CD4-positive, alpha-beta T cell treated with Interleukin-15 for 1 hour (primary cell): Measurements from ENCODE around the gene CD274.
"Not testable (repeated sequence)": the region's sequence is repeated elsewhere in the genome, so short reads cannot be mapped to it uniquely, and the experiment has no call there.

Experiments used
- DNase-seq: peaks from one replicate; pipeline ENCODE4 v3.0.0-alpha.2; 2020

Gene CD274

DNA sequence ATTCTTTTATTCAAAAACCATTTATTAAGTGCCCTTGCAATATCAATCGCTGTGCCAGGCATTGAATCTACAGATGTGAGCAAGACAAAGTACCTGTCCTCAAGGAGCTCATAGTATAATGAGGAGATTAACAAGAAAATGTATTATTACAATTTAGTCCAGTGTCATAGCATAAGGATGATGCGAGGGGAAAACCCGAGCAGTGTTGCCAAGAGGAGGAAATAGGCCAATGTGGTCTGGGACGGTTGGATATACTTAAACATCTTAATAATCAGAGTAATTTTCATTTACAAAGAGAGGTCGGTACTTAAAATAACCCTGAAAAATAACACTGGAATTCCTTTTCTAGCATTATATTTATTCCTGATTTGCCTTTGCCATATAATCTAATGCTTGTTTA is 18.5 kb downstream of the CD274 start:
- no peak for DNase-seq

DNA sequence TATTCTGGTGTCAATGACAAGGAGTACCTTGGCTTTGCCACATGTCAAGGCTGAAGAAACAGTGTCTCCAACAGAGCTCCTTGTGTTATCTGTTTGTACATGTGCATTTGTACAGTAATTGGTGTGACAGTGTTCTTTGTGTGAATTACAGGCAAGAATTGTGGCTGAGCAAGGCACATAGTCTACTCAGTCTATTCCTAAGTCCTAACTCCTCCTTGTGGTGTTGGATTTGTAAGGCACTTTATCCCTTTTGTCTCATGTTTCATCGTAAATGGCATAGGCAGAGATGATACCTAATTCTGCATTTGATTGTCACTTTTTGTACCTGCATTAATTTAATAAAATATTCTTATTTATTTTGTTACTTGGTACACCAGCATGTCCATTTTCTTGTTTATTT is 19.8 kb downstream of the CD274 start:
- no peak for DNase-seq

DNA sequence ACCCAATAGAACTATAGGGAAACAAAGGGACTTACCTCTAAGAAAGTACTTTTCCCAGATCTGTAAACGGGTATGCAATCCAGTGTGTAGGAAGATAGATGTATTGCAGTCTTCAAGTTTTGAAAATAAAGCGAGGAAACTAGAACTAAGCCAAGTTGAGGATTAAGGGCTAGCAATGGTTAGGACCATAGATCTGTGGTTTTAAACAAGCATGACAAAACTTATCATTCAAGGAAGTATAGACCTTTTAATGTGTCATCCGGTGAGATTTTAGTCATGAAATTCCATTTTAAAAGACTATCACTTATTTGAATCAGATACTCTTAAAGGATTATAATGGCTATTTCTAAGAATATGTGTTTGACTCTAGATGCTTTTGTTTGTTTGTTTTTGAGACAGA is 20.5 kb downstream of the CD274 start:
- DNase-seq, result no peak

DNA sequence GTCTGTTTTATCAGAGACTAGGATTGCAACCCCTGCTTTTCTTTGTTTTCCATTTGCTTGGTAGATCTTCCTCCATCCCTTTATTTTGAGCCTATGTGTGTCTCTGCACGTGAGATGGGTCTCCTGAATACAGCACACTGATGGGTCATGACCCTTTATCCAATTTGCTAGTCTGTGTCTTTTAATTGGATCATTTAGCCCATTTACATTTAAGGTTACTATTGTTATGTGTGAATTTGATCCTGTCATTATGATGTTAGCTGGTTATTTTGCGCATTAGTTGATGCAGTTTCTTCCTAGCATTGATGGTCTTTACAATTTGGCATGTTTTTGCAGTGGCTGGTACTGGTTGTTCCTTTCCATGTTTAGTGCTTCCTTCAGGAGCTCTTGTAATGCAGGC is 25.3 kb downstream of the CD274 start:
- DNase-seq, result not testable (repeated sequence)

DNA sequence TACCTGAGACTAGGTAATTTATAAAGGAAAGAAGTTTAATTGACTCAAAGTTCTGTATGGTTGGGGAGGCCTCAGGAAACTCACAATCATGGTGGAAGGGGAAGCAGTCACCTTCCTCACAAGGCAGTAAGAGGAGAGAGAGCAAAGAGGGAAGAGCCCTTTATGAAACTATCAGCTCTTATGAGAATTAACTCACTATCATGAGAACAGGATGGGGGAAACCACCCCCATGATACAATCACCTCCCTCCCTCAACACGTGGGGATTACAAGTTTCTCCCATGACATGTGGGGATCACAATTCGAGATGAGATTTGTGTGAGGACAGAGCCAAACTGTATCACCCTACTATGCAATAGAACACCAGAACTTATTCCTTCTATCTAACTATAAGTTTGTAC is 27.9 kb downstream of the CD274 start:
- DNase-seq, result no peak

DNA sequence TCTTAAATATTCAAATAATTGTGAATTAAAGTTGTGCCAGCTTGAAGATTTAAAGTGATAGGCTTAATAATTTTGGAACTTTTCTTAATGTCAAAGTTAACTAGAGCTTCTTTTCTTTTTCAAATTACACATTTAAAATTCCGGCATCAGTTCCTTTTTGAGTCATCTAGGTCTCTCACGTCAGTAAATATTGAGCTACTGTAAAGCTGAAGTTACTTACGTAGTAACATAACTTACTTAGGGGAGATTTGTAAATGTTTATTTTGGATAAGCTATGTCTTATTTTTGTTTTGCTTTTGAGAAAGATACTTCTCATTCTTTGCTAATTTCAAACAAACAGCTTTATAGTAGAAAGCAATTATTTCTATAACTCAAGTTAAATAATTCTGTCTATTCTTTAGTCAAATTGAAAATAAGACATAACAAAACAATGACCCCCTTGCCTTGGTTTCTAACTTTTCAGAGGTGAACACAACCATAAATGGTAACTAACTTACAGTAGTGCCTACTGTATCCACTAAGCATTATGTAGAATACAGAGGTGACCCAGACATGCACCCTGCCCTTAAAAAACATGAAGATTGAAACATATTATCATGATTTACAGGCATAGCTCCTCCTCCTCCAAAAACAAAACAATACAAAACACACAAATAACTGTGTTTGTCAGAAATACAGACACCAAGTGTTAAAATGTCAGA is 29.8 kb downstream of the CD274 start:
- no peak for DNase-seq

DNA sequence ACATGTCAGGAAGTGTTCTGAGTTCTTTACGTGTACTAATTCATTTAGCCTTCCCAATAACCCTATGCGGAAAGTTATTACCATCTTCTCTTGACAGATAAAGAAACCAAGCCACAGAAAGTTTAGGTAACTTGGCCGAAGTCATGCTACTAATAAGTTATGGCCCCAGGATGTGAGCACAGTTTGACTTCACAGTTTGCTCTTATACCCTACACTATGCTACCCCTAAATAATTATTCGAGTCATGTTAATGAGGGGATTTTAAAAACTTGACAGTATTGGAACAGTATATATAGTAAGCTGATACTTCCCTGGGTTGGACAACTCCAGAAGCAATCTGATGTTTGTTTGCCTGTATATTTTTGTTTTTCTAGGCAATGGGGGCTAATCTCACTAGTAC is 30.6 kb downstream of the CD274 start:
- DNase-seq, result no peak

DNA sequence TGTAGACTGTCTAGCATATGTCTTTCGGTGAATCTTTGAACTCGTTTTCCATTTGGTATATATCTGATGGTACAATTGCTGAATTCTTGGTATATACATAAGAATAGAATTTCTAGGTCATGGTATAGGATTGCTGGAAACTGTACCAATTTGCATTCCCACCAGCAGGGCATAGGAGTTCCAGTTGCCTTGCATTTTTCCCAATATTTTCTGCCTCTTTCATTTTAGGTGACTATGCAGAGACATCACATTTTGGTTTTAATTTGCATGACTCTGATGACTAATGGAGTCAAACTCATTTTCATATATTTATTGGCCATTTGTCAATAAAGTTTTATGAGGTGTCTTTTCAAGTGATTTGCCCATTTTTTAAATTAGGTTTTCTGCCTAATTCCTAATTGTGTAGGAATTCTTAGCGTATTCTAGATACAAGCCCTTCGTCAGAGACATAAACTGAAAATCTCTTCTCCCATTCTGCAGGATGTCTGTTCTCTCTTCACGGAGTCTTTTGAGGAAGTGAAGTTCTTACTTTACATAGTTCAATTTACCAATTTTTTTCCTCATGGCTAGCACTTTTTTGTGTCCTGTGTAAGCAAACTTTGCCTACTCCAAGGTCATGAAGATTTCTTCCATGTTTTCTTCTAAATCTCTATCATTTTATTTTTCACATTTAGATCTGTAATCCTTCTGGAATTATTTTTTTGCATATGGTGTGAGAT is 31.1 kb downstream of the CD274 start:
- no peak for DNase-seq

DNA sequence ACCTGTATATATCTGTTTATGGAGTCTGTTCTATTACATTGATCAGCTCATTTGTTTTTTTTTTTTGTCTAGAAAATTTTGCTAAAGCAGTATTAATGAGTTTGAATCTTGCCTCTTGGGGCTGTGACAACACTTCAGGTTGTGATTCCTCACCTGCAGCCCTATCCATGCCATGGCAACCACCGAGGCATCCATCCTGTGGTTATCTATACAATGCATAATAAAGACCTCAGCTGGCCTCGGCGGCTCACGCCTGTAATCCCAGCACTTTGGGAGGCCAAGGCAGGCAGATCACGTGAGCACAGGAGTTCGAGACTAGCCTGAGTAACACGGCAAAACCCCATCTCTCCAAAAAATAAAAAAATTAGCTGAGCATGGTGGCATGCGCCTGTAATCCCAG is 31.9 kb downstream of the CD274 start:
- no peak for DNase-seq

DNA sequence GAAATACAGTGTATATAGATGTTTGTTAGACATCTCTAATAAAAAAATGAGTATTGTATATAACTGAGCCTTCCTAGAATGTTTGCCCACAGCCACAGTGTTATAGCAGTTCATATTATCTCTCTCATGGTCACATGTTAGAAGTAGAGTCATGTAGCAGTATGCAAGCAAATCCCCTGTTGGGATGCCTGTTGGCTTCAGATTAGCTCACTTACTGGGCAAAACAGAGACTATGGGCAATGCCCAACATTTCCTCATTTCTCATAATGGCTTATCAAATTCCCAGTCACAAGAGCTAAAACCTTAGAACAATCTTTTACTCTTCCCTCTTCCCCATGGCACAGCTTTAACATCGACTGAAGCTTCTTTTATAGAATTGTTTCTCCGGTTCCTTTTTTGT is 33.0 kb downstream of the CD274 start:
- no peak for DNase-seq

DNA sequence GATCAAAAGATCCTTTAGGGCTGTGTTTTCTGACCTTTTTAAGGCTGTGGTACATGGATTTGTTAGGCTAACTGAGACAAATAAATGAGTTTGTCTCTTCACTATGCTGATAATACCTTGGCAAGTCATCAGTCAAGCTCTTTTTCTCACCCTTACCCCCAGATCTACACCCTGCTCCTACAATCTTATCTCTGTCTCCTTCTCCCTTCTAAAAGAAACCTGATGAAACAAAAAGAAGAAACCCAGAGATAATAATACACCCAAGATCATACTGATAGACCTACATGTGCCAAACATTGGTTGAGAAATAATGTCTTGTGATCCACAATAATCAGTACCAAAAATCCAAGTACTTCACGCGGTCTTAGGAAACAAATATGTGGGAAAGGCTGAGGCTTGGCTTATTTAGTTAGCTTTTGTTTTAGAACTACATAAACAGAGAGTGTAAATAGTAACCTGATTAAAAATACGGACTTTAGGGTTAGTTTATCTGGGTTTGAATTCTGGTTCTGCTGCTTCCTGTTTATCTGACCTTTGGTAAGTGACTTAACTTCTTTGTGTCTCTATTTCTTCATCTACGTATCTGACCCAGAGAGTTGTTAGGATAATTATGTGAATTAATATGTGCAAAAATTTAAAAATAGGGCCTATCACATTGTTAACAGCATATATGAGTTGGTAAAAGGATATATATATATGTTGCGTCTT is 35.2 kb downstream of the CD274 start:
- DNase-seq, result no peak

DNA sequence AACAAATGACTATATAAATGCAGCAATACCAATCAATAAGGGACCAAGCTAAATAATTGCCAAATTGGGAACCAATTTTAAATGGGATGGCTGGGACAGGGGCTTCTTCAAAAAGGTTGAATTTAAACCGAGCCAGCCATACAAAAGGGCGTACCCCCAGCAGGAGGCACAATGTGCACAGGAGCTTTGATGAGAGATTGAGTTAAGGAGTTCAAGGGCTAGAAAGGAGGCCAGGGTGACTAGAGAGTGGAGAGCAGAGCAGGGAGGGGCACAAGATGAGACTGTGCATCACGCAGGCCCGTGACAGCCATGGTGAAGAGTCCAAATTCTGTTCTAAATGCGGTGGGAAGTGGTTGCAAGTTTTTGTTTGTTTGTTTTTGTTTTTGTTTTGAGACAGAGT is 36.6 kb downstream of the CD274 start:
- no peak for DNase-seq

DNA sequence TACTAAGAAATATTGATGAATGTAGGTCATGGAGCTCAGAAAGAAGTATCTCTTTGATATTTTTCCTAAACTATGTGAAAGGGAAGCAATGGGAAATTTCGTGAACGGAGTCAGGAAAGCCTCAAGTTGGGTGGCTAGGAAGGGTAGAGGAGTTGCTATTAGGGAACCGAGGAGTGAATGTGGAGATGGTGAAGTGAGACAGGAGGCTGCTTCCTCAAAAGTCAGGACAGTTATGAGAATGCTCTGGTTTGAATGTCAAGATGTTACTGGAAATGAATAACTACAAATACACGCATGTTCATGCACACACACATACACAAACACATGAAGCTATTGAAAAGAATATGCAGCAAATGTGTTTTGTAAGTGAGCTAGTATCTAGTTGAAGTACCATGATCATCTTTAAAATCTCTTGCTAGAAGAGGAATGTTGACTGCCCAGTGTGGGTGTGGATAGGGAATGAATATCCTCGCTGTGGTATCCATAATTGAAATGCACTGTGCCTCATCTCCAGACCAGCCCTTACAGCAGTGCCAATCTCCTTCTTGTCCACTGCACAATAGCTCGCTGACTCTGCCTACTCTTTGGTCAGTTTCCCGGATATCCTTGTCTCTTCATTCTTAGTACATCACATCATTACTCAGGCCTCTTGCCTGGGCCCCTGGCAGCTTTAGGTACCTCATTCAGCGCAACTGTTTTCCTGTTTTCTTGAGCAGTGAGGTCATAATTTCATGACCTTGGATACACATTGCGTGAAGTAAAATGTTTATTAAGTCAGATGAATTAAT is 38.1 kb downstream of the CD274 start:
- no peak for DNase-seq

DNA sequence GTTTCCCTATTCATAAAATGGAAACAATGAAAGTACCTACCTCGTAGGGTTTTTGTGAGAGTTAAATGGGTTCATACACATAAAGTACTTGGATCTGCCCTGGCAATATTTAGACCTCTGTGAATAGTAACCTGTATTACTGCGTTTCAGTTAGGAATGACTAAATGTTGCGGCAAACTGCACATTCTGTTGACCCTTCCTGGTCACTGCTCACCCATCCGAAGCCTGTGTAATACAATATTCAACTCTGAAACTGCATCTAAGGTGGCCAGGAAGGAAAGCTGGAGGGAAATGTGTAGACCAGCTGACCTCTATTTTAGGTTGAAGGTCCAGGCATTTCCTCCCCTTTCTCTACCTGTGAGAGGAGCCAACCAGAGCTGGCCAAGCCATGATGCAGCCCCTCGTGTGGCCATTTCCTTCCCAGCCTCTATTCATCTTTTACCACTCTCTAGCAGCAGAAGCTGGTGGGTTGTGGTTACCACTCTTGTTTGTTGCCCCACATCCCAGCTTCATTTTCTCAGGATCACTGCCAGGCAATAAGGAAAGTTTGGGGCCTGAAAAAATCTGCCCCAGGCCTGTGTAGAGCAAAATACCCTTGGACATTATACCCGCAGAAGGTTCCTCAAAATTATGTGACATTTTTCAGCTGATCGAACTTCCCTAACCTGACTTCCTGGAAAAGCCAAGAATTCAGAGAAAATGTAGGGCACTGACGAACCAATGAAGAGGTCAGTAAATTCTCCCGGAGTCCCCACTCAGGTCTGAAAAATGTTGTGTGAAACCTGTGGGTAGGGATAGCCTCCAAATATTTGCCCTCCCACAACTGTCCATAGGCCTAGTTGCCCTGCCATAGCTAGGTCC is 39.5 kb downstream of the CD274 start:
- DNase-seq, result no peak

DNA sequence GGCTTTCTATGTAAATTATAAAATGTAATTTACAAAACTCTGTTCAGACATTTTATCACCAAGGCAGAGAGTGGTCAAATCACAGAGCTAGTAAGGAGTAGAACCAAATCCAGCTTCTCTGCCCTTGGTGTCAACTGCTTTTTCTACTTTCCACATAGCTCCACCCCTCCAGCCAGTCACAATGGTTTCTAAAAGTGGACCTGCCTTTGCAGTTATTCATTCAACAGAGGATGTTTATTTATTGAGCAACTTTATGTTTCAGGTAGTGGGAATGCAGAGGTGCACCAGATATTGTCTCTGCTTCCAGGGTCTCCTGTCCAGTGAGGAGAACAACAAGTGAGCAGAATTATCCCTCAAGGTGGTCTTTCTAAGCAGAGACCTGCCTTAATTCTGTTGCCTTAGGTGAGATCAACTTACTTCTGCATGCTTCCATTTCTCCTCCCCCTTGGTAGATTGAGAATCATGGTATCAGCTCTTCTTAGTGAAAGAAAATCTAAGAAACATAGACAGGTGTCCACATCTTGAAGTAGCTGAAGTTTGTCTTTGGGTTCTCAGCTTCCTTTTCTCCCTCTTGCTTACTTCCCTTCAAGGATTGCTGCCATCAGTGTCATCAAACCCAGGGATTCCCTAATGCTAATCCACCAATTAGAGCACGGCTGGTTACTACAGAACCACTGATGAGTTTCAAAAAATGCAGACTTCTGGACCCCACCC is 42.8 kb downstream of the CD274 start:
- no peak for DNase-seq

DNA sequence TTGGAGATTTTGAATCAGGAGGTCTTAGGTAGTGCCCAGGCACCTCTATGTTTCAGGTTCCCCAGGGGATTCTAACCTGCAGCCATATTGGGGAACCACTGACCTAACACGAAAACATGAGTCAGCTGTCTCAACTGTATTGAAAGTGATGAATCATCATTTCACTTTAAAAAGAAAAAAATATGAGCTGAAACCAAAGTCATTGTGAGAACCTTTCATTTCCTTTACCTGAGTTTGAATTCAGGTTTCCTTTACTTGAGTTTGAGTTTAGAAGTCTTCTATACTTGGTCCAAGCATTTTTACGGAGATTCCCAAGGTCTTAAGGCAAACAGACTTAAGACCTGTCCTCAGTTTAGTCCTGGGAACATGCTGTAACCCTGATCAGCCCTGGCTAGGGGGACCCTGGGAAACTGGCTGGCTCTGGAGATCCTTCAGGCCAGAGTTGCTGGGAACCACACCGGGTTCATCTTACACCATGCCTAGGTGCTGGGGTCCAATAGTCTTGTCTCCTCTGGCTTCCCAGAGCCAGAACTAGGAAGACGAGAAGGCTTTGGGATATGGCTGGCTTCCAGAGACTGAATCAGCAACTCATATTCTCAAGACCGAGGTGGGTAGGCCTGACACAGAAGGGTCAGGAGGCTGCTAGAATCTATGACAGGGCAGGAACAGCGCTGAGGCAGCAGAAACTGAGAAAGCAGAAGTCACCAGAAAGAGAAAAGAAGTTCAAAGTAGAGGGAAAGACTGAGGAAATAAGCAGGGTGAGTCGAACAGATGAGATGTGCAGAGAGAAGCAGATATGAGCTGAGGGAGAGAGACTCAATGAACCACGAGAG is 43.6 kb downstream of the CD274 start:
- DNase-seq, result peak; percentile 45

DNA sequence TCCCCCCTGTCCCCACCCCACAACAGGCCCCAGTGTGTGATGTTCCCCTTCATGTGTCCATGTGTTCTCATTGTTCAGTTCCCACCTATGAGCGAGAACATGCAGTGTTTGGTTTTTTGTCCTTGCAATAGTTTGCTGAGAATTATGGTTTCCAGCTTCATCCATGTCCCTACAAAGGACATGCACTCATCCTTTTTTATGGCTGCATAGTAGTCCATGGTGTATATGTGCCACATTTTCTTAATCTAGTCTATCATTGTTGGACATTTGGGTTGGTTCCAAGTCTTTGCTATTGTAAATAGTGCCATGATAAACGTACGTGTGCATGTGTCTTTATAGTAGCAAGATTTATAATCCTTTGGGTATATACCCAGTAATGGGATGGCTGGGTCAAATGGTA is 44.4 kb downstream of the CD274 start:
- DNase-seq, result not testable (repeated sequence)

DNA sequence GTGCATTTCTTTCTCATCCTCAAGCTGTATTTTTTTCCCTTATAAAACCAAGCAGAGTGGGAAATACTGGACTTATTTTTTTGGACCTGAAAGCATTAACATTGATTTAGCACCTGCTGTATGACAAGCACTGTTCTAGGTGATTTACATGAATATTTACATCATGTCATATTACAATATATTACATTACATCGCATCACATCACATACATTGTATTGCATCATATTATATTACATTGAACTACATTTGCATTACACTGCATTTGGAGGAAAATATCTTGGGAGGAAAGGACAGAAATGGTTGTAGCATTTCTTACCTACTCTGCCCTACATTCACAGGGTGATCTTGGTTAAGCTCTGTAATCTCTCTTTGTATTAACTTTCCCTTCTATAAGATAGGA is 48.8 kb downstream of the CD274 start:
- DNase-seq, result no peak

DNA sequence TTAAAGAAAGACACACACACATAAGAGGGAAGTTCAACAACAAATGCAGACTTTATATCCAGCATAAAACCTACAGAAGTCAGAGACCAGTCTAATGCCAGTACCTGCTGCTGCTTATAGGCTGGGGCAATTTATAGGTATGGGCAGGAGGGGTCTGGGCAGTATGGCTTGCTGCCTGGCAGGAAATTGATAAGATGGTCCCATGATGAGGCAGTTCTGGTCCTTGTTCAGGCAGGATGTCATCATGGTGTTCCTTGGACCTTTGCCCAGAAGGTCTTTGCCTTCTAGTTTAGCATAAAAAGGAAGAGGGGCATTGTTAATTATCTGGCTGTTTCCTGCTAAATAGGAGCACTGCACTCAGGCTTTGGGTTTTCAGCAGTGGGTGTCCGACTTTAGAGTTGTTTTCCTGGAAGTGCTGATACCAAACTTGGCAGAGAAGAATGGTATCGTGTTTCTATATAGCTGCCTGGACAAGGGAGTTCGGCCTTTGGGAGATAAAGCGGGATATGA is 49.6 kb downstream of the CD274 start:
- no peak for DNase-seq

DNA sequence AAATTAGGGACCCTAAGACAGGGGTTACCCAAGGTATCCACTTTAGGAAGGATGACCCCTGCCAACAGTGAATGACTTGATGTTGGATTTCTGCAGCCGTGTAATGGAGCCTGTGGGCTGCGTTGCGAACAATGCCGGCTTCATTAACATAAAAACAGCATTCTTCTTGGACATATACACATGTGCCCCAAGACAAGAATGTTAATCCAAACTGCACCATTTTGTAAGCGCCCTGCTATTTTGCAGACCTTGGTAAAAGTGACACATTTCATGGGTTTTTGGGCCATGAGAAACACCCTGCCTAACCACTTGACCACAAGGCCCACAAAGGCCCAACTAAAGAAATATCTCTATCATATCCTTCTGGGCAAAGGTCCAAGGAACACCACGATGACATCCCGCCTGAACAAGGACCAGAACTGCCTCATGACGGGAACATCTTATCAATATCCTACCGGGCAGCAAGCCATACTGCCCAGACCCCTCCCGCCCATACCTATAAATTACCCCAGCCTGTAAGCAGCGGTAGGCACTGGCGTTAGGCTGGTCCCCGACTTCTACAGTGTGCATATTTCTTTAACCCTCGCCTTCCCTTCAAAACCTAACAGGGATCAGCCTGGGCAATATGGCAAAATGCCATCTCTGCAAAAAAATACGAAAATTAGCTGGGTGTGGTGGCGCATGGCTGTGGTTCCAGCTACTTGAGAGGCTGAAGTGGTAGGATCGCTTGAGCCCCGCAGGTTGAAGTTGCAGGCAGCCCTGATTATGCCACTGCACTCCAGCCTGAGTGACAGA is 50.3 kb downstream of the CD274 start:
- no peak for DNase-seq
